Melanocyte of skin (primary cell): Measurements from ENCODE around the gene MRPL37. TPM values are rescaled to one million over a fixed set of nuclear protein-coding genes. Genes with fewer than 3 reads are reported as not detected.

Source experiments
- total RNA-seq, 2 donors: library from RNA; depleted of rRNA; stranded (reverse); fragments of >200 nt; gene quantifications; 2 replicates each; pipeline ENCODE4 v1.2.3, GENCODE V29; 2012

MRPL37 gene
- 100 to 1,000 TPM; 106 to 146 TPM for total RNA-seq

GRCh38 chr1:54199765-54200518, at the start of gene MRPL37, which contains the start of gene CYB5RL:
TSS of gene MRPL37 (plus strand) at chr1:54200167. CDS start at chr1:54200244, 77 bp downstream.
TSS of gene CYB5RL (minus strand) at chr1:54200030. CDS start at chr1:54195616, 4,414 bp downstream.

GRCh38 chr1:54152696-54153095, 47.3 kb upstream of the MRPL37 start, which contains the start of gene CDCP2:
TSS of gene CDCP2 (minus strand) at chr1:54153000. CDS start at chr1:54152922, 78 bp downstream.

Other genes starting within 250 kb of the MRPL37 start
- gene LDLRAD1, start 182.0 kb upstream of the MRPL37 start, total RNA-seq = not detected
- 100 to 1,000 TPM; 176 to 214 TPM for gene TMEM59, start 147.0 kb upstream of the MRPL37 start, total RNA-seq
- gene TCEANC2, start 146.6 kb upstream of the MRPL37 start, total RNA-seq = 1 to 10 TPM; 3.1 to 5.0 TPM
- gene CDCP2, start 47.2 kb upstream of the MRPL37 start, total RNA-seq = under 1 TPM in 1 of 2 donors, not detected in 1; under 0.01 TPM
- 1 to 10 TPM; 7.7 to 8.3 TPM for gene CYB5RL, start 137 bp upstream of the MRPL37 start, total RNA-seq
- gene SSBP3, start 206.2 kb downstream of the MRPL37 start, total RNA-seq = 10 to 100 TPM in 1 of 2 donors, 1 to 10 TPM in 1; 9.6 to 14.3 TPM